HTERT RPE-1 (cell line): Measurements from ENCODE around the gene INSM1.
"Not testable (repeated sequence)": the region's sequence is repeated elsewhere in the genome, so short reads cannot be mapped to it uniquely, and the experiment has no call there.

ENCODE experiments used
- in situ Hi-C: fragments of 300-500 bp; cut with MboI; formaldehyde crosslinking; loops from 4 replicates; pipeline ENCODE4 v1.14.3; 2020; ENCODE audit warnings: low sequenced_read_pairs

INSM1 gene, protein sequence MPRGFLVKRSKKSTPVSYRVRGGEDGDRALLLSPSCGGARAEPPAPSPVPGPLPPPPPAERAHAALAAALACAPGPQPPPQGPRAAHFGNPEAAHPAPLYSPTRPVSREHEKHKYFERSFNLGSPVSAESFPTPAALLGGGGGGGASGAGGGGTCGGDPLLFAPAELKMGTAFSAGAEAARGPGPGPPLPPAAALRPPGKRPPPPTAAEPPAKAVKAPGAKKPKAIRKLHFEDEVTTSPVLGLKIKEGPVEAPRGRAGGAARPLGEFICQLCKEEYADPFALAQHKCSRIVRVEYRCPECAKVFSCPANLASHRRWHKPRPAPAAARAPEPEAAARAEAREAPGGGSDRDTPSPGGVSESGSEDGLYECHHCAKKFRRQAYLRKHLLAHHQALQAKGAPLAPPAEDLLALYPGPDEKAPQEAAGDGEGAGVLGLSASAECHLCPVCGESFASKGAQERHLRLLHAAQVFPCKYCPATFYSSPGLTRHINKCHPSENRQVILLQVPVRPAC

GRCh38 chr20:20367575-20368417, at the start of gene INSM1:
TSS of gene INSM1 (plus strand) at chr20:20368104. CDS start at chr20:20368268, 164 bp downstream.
- in situ Hi-C loops, result no loop called here

- in situ Hi-C loops, result no loop called here
Measured at GRCh38 chr20:20318365-20319161, 49.3 kb upstream of the INSM1 start.

DNA sequence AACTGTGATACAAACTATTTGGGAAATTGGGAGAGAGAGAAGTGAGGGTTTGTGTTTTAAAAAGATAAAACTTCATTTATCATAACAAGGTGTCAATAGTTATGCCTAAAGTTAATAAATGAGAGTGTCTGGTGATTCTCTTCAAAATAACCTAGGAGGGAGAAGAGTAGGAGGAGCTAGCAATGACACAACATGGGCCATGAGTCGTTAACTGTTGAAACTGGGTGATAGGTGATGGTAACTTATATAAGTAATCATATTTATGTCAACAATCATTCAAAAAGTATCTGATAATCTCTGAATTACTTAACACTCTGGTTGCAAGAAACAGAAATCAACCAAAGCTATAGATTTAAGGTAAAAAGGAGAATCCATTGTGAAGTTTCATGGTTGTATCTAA, 46.8 kb upstream of the INSM1 start:
- in situ Hi-C loops, result no loop called here

GRCh38 chr20:20321917-20322316, 46.0 kb upstream of the INSM1 start:
- in situ Hi-C loops, result no loop called here

DNA sequence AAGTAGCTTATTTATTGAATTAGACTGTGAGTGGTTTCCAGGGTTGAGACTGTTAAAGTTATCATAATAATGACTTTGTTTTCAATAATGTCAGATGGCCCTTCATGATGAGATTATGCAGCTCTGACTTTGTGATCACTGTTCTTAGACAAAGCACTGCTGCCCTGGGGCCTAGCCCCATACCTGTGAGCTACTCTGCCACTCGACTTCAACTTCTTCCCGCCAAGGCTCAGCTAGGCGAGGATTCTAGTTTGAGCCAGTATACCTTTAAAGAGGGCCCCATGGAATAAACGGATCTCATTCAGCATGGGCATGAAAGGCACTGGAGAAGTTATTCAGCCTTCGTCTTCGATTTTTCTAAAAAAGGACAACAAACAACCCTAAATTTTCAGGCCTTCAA, 45.0 kb upstream of the INSM1 start:
- in situ Hi-C loops, result no loop called here

GRCh38 chr20:20327746-20328145, 40.2 kb upstream of the INSM1 start:
- in situ Hi-C loops, result no loop called here

DNA sequence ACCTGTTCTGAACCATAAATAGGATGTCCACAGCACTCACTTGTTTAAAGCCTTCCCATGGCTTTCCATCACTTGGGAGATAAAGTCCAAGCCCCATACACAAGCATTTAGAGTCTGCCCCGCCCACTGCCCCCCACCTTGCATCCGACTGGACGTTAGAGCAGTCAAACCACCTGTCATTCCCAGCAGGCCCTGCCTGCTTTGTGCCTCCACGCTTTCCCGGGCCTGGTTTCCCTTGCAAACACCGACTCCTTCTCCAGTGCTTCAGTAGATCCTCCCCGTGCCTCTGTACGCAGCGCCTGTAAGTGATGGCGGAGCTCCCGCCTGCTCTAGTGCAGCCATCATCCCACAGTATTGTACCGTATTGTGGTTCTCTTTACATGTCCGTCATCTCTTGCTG, 38.3 kb upstream of the INSM1 start:
- in situ Hi-C loops, result no loop called here

- in situ Hi-C loops, result no loop called here
Measured at GRCh38 chr20:20331156-20331555, 36.7 kb upstream of the INSM1 start.

- in situ Hi-C loops, result no loop called here
Measured at GRCh38 chr20:20331817-20332216, 36.1 kb upstream of the INSM1 start.

DNA sequence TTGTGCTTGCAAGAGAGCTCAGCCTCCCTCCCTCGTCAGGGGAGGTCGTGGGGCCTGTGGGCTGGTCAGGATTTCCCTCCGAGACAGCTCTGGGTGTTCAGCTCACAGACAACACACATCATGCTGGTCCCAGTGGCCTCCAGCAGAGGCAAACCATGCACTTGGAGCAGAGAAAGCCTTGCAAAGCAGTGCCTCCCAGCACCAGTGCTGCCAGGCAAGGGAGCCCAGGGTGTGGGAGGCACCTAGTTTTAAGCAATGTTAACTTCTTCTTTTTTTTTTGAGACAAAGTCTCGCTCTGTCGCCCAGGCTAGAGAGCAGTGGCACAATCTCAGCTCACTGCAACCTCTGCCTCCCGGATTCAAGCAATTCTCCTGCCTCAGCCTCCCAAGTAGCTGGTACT, 34.0 kb upstream of the INSM1 start:
- in situ Hi-C loops, result no loop called here

GRCh38 chr20:20334489-20334888, 33.4 kb upstream of the INSM1 start:
- in situ Hi-C loops, result no loop called here

DNA sequence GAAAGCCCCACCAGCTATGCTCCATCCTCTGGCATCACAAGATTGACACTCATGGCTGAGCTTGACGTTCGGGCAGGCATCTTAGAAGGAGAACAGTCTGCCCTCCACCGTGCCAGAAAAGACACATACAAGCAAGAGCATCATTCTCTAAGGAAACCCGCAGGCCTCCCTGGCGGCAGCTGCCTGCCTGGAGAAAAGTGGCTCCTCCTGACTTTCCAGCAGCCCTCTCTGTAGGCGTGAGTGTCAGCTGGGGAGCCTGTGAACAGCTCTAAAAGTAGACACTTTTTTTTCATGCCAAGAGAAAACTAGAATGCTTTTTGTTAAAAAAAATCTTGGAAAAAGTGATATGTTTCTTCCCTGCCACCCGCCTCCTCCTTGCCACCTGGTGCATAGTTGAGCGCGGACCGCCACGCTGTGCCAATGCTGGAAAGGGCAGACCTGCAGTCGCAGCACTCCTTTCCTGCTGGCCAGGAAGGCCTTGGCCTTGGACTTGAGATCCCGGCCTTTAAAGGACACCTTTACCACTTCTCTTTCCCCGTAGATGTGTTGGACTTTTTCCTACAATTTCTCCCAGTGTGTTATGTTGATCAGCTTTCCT, 29.7 kb upstream of the INSM1 start:
- in situ Hi-C loops, result no loop called here

GRCh38 chr20:20340443-20340842, 27.5 kb upstream of the INSM1 start:
- in situ Hi-C loops, result no loop called here

DNA sequence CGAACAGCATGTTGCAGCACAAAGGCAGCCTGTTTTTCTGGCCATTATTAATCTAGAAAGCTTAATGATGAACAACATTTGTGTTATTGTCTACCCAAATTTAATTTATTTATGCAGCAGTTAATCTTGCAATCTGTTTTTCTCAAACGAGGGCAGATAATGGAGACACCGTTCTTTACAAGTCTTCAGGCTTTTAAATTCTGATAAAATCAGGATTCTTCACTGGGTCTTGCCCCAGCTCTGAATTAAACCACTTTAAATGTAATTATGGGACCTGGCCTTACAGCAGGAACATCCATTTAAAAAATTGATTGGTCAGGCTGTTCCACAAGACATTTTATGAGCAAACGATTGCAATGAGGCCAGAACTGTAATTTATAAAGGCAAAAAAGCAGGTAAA, 26.5 kb upstream of the INSM1 start:
- in situ Hi-C loops, result no loop called here

GRCh38 chr20:20342066-20342465, 25.8 kb upstream of the INSM1 start:
- in situ Hi-C loops, result no loop called here

DNA sequence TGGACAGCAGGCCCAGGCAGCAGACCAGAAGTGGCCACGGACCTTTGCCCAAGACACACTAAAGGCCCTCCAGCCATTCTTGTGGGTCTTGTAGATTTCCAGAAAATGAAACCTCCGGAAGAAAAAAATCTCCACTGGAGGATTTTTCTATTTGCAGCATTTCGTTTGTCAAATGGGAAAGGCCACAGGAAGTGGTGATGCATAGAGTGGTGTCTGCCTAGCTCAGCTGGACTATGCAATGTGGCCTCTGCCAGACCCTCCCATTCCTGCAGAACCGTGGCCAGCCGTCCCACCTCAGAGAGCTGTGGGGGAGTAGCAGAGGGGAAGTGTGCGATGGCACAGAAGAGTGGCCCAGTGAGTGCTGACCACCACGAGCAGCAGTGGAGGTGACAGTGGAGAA, 24.0 kb upstream of the INSM1 start:
- in situ Hi-C loops, result no loop called here

DNA sequence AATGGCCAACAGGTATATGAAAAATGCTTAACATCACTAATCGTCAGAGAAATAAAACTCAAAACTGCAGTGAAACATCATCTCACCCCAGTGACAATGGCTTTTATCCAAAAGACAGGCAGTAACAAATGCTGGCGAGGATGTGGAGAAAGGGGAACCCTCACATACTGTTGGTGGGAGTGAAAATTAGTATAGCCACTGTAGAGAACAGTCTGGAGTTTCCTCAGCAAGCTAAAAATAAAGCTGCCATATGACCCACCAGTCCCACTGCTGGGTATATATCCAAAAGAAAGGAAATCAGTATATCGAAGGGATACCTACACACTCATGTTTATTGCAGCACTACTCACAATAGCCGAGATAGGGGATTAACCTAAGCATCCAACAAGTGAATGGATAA, 23.4 kb upstream of the INSM1 start:
- in situ Hi-C loops, result no loop called here

DNA sequence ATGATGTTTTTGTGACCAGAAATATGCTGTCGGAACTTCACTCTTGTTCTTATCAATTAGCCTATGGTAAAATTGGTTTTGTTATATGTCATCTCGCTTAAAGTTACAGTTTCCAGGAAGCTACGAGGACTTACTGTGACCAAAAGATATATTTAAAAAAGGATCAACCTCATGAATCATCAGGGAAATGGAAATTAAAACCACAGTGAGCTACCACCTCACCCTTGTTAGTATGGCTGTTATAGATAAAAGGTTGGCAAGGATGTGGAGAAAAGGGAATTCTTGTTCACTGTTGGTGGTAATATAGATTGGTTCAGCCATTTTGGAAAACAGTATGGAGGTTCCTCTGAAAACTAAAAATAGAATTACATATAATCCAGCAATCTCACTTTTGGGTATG, 14.3 kb upstream of the INSM1 start:
- in situ Hi-C loops, result no loop called here

GRCh38 chr20:20355503-20355902, 12.4 kb upstream of the INSM1 start:
- in situ Hi-C loops, result not testable (repeated sequence)

DNA sequence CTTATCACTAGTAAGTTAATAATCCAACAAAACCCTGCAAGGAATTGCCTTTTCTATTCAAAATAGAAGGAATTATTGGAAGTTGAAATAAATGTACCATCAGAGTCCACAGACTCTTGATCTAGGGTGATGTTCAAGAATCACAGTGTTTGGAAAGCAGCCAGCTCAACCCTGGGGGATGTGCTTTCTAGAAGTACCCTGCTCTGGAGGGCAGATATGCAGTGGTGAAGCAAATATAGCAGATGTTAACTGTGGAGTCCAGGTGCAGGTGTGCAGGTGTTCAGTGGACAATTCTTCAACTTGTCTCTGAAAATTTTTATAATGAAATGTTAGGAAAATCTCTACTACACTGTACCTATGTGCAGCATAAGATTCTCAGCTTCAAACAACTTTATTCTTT, 9.1 kb upstream of the INSM1 start:
- in situ Hi-C loops, result no loop called here

DNA sequence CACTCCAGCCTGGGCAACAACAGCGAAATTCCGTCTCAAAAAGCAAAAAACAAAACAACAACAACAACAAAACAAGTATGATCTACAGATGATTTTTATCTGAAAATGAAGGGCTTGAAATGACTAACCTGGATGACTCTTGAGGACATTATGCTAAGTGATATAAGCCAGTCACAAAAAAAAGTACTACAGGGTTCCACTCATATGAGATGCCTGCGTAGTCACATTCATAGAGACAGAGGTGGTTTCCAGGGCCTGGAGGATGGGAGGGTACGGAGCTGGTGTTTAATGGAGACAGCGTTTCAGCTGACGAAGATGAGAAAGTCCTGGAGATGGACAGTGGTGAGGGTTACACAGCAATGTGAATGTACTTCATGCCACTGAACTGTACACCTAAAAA, 8.3 kb upstream of the INSM1 start:
- in situ Hi-C loops, result no loop called here
